ENCODE results near the gene DDX6.

DNA sequence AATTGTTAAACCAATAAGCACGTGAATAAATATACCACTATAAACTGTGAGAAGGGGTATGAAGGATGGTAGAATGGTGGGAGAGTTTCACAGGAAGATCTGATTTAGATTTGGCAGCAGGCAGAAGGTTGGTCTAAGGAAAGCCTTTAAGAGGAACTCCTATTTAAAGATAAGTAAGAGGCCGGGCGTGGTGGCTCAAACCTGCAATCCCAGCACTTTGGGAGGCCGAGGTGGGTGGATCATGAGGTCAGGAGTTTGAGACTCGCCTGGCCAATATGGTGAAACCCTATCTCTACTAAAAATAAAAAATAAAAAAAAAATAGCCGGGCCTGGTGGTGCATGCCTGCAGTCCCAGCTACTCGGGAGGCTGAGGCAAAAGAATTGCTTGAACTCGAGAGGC lies 46.9 kb upstream of the DDX6 start:
- TF ChIP-seq, protein P1, sequence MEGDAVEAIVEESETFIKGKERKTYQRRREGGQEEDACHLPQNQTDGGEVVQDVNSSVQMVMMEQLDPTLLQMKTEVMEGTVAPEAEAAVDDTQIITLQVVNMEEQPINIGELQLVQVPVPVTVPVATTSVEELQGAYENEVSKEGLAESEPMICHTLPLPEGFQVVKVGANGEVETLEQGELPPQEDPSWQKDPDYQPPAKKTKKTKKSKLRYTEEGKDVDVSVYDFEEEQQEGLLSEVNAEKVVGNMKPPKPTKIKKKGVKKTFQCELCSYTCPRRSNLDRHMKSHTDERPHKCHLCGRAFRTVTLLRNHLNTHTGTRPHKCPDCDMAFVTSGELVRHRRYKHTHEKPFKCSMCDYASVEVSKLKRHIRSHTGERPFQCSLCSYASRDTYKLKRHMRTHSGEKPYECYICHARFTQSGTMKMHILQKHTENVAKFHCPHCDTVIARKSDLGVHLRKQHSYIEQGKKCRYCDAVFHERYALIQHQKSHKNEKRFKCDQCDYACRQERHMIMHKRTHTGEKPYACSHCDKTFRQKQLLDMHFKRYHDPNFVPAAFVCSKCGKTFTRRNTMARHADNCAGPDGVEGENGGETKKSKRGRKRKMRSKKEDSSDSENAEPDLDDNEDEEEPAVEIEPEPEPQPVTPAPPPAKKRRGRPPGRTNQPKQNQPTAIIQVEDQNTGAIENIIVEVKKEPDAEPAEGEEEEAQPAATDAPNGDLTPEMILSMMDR (IDR thresholded peaks at IDR 0.05; ENCODE audit: insufficient read depth, low read length, poor library complexity, severe bottlenecking), result no peak
- TF ChIP-seq EZH2phosphoT487 (conservative IDR thresholded peaks at IDR 0.05; ENCODE audit: low read length), result no peak
